ENCODE data around the gene GSN. TPM values are rescaled to one million over a fixed set of nuclear protein-coding genes. Genes with fewer than 3 reads are reported as not detected.

GSN gene
- total and polyA plus RNA-seq, 10 of the 15 experiments (the other 5 are each of a cell fraction or from before 2014, with no cell fraction given), result 0.66 to 9.2 (median 6.2) TPM

GRCh38 chr9:121262423-121262822, 5.5 kb upstream of the GSN start:
- no peak for FAIRE-seq
- intact Hi-C loops (cut with micrococcal nuclease; ENCODE audit: unreplicated experiment), result no loop called here
- no peaks in the 10 kb centered on the region for H3K79me2 ChIP-seq (ENCODE audit: control insufficient read depth, insufficient read depth, low read length)

More at GRCh38 chr9:121262423-121262822, 5.5 kb upstream of the GSN start:
- Histone ChIP-seq H3K9me3 (replicated peaks; ENCODE audit: control insufficient read depth, insufficient read depth, low read length) (no peaks in the 10 kb centered on the region), H3K4me3 (no peak overlapping the region), H3K27me3 (replicated peaks in 1 of 2; ENCODE audit: control insufficient read depth in 2 of 2, insufficient read depth in 2 of 2, low read length in 1 of 2) (no peaks in the 10 kb centered on the region), H3K27ac (ENCODE audit: control insufficient read depth, insufficient read depth) (no peak overlapping the region), H3K4me2 (ENCODE audit: control insufficient read depth, insufficient read depth) (no peak overlapping the region), H4K20me1 (ENCODE audit: control insufficient read depth, insufficient read depth) (no peaks in the 10 kb centered on the region), H3K4me1 (ENCODE audit: control insufficient read depth, insufficient read depth, low read length) (peaks cover 1% of the 10 kb centered on the region; the same call in 1 of the 2 replicates), H3K9ac (ENCODE audit: control insufficient read depth, insufficient read depth, low read length) (no peak overlapping the region), H3K36me3 (ENCODE audit: control insufficient read depth in 2 of 2, insufficient read depth in 2 of 2, low read length in 1 of 2) (no peaks in the 10 kb centered on the region), H2AFZ (ENCODE audit: control insufficient read depth, low read depth, low read length) (no peak overlapping the region)
- DNase-seq (ENCODE audit: low read depth, low spot score), result no peak
- TF ChIP-seq RAD51 (IDR thresholded peaks at IDR 0.05), result no peak
- TF ChIP-seq E2F8 (IDR thresholded peaks at IDR 0.05; ENCODE audit: low read depth, partially characterized antibody), result no peak
- no peak for TF ChIP-seq KAT2A (conservative IDR thresholded peaks at IDR 0.05; ENCODE audit: control insufficient read depth, low read depth, low read length)
- TF ChIP-seq FOS (IDR thresholded peaks at IDR 0.05; ENCODE audit: borderline replicate concordance, extremely low read depth, insufficient read length), result no peak
- TF ChIP-seq BMI1 (IDR thresholded peaks at IDR 0.05; ENCODE audit: borderline replicate concordance), result no peak
- no peak for TF ChIP-seq SMARCA5 (IDR thresholded peaks at IDR 0.05)
- no peak for TF ChIP-seq TCF12 (IDR thresholded peaks at IDR 0.05; ENCODE audit: low read depth, low read length)
- no peak for TF ChIP-seq SMAD1 (IDR thresholded peaks at IDR 0.05; ENCODE audit: low read depth, partially characterized antibody)
- no peak for TF ChIP-seq DPF2 (IDR thresholded peaks at IDR 0.05)
- TF ChIP-seq WRNIP1 (IDR thresholded peaks at IDR 0.05; ENCODE audit: borderline replicate concordance, low read depth, low read length), result no peak
- TF ChIP-seq SRF (IDR thresholded peaks at IDR 0.05; ENCODE audit: low read depth in 2 of 2, low read length in 2 of 2), result no peak
- SMC1A ChIA-PET (ENCODE audit: uncharacterized antibody, unreplicated experiment), result interaction anchor here (1.2 to 1.9 kb wide), 3 partner anchors 9 to 22 kb away, joined by 4 to 5 read pairs (median 4); no protein-coding TSS in a partner anchor
- CTCF ChIA-PET, result interaction anchor here (1.8 to 4.6 kb wide), 2 partner anchors 16 to 49 kb away, joined by 8 to 19 read pairs; no protein-coding TSS in a partner anchor
- RAD21 ChIA-PET (ENCODE audit: unreplicated experiment), result no interaction called here
- no peak for ATAC-seq
- no TSS peak for BruUV-seq (replicated peaks)
- POLR2A ChIA-PET, result no interaction called here
- in situ Hi-C loops (cut with MboI), result no loop called here
- 100% methylated on average over 1 of the region's 1 CpG for WGBS (ENCODE audit: insufficient coverage, insufficient replicate concordance, low lambda C conversion rate, missing lambda C conversion rate)
